Vagina (tissue), 2 donors: ENCODE data around the gene ABCA5. TPM values are rescaled to one million over a fixed set of nuclear protein-coding genes. Genes with fewer than 3 reads are reported as not detected.

Source experiments
- DNase-seq, 2 donors: peaks; one replicate each; pipeline ENCODE4 v3.0.0-alpha.2; 2017; ENCODE audit errors: extremely low spot score in 2 of 2
- H3K27ac ChIP-seq: fragments of 200-600 bp; sonication (generic); one replicate; pipeline ENCODE4 v1.5.1; 2019
- H3K27me3 ChIP-seq: fragments of 200-600 bp; sonication (generic); one replicate; pipeline ENCODE4 v1.5.1; 2019
- H3K36me3 ChIP-seq, 2 donors: fragments of 200-600 bp; sonication (generic); one replicate each; pipeline ENCODE4 v1.5.1; 2017 to 2019
- H3K4me1 ChIP-seq: fragments of 200-600 bp; sonication (generic); one replicate; pipeline ENCODE4 v1.5.1; 2019
- H3K4me3 ChIP-seq, 2 donors: fragments of 200-600 bp; sonication (generic); 1 replicate in 1 of 2; 2 replicates in 1 of 2; pipeline ENCODE4 v1.5.1; 2016 to 2019
- H3K9me3 ChIP-seq: fragments of 200-600 bp; sonication (generic); one replicate; pipeline ENCODE4 v1.5.1; 2019
- POLR2A ChIP-seq, 2 donors: fragments of 450-650 bp; IDR thresholded peaks; one replicate each; pipeline ENCODE4 v1.6.1; 2017; ENCODE audit warnings: antibody characterized with exemption in 2 of 2, mild to moderate bottlenecking in 2 of 2, moderate library complexity in 2 of 2
- POLR2AphosphoS5 ChIP-seq, 2 donors: sonication (generic); formaldehyde crosslinking; IDR thresholded peaks; one replicate each; pipeline ENCODE4 v1.9.0; 2017; ENCODE audit warnings: antibody characterized with exemption in 2 of 2, mild to moderate bottlenecking in 2 of 2, low read depth in 1 of 2; ENCODE audit not compliant: insufficient read depth in 1 of 2
- intact Hi-C: fragments of 100-400 bp; cut with DNase I; formaldehyde crosslinking; loops from one replicate; pipeline ENCODE4 v1.15.1; 2023
- total RNA-seq: library from RNA; depleted of rRNA; stranded (reverse); fragments of >200 nt; gene quantifications from one replicate; pipeline ENCODE4 v1.2.3, GENCODE V29; 2016
- TF ChIP-seq, protein P1 (sequence below), 3 experiments: fragments of 450-650 bp in 2 of 3; fragments of 200-600 bp in 1 of 3; sonication (generic) in 1 of 3; IDR thresholded peaks; one replicate each; pipeline ENCODE4 v1.5.1; 2017 to 2019; ENCODE audit warnings: antibody characterized with exemption in 3 of 3, mild to moderate bottlenecking in 2 of 3, moderate library complexity in 2 of 3

ABCA5 gene
- total RNA-seq, 1 donor from 2014 or later, result 50.6 TPM

DNA sequence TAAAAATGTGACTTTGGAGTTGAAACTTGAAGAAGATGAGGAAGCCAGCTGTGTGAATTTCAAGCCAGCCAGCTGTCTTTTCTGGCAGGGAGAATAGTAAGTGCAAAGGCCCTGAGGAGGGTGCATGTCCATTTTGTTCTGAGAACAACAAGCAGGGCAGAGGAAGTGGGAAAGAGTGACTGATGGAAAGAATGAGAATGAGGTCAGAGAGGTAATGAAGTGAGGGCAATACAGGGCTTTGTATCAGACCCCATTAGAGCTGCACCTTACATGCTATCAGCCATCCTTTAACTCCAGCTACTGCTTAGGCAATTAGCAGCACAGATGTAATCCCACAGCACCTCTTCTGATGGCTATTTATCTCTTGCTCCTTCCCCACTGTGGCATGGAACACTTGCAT lies 34.2 kb upstream of the ABCA5 start:
- H3K4me3 ChIP-seq, result no peak overlapping the region
- TF ChIP-seq POLR2AphosphoS5 (IDR thresholded peaks at IDR 0.05; ENCODE audit: insufficient read depth in 1 of 2, low read depth in 1 of 2) (no peak), POLR2A (IDR thresholded peaks at IDR 0.05) (no peak)
- TF ChIP-seq, protein P1, sequence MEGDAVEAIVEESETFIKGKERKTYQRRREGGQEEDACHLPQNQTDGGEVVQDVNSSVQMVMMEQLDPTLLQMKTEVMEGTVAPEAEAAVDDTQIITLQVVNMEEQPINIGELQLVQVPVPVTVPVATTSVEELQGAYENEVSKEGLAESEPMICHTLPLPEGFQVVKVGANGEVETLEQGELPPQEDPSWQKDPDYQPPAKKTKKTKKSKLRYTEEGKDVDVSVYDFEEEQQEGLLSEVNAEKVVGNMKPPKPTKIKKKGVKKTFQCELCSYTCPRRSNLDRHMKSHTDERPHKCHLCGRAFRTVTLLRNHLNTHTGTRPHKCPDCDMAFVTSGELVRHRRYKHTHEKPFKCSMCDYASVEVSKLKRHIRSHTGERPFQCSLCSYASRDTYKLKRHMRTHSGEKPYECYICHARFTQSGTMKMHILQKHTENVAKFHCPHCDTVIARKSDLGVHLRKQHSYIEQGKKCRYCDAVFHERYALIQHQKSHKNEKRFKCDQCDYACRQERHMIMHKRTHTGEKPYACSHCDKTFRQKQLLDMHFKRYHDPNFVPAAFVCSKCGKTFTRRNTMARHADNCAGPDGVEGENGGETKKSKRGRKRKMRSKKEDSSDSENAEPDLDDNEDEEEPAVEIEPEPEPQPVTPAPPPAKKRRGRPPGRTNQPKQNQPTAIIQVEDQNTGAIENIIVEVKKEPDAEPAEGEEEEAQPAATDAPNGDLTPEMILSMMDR (IDR thresholded peaks at IDR 0.05), result no peak
- H3K27ac ChIP-seq, result no peak overlapping the region
- H3K4me1 ChIP-seq, result no peaks in the 10 kb centered on the region
- DNase-seq, result no peak
- intact Hi-C loops, result loop anchor here (5.0 kb wide), 1 partner anchor 504 kb away; no protein-coding TSS in a partner anchor
- H3K9me3 ChIP-seq, result no peaks in the 10 kb centered on the region
- H3K27me3 ChIP-seq, result no peaks in the 10 kb centered on the region
- H3K36me3 ChIP-seq, result no peaks in the 10 kb centered on the region

DNA sequence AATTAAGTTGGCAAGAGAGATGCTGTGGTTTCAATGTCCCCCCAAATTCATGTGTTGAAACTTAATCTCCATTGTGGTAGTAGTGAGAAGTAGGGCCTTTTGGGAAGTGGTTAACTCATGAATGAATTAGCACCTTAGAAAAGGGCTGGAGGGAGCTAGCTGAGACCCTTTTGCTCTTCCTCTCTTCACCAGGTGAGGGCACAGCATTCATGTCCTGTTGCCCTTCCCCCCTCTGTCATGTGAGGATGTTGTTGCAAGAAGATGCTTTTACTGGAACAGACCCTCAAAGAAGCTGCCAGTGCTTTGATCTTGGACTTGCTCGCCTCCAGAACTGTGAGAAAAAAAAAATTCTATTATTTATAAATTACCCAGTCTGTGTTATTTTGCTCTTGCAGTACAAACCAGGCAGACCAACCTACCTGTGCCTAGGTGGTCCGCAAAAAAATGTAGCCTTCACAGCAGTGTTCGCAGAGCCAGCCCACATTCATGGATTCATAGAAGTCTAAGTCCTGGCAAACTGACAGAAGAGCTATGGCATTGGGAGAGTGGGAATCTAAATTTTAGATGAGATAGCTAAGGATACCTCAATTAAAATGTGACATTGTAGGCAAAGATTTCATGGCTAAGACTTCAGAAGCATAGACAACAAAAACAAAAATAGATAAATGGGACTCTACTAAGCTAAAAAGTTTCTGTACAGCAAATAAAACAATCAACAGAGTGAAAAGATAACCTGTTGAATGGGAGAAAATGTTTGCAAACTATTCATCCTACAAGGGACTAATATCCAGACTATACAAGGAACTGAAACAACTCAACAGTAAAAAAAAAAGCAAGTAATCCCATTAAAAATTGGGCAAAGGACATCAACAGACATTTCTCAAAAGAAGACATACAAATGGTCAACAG lies 32.0 kb upstream of the ABCA5 start:
- Histone ChIP-seq H3K4me3 (no peak overlapping the region), H3K9me3 (no peaks in the 10 kb centered on the region), H3K4me1 (no peaks in the 10 kb centered on the region), H3K36me3 (no peaks in the 10 kb centered on the region), H3K27ac (no peak overlapping the region), H3K27me3 (no peaks in the 10 kb centered on the region)
- TF ChIP-seq POLR2A (IDR thresholded peaks at IDR 0.05) (no peak), POLR2AphosphoS5 (IDR thresholded peaks at IDR 0.05; ENCODE audit: insufficient read depth in 1 of 2, low read depth in 1 of 2) (no peak)
- TF ChIP-seq, protein P1 (IDR thresholded peaks at IDR 0.05), result no peak
- no peak for DNase-seq
- intact Hi-C loops, result no loop called here

DNA sequence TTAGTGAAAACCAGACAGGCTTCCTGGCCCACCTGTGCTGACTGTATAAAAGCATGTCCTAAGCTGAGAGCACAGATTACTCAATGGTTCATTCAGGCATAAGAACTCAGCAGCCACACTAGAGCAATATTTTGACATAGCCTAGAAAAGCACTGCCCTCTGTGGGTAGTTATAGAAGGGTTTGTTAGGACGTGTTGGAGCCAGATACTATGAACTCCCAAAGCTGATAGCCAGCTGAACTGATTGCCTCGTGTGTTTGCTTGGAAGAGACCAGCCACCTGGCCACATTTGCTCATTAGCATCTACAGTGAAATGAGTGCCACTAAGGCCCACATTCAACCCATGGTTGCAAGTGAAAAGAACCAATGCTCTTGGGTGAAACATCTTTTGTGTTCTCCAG lies 30.8 kb upstream of the ABCA5 start:
- no peak for DNase-seq
- no peaks in the 10 kb centered on the region for H3K9me3 ChIP-seq
- no peaks in the 10 kb centered on the region for H3K36me3 ChIP-seq
- no peak overlapping the region for H3K27ac ChIP-seq
- no peaks in the 10 kb centered on the region for H3K27me3 ChIP-seq
- no peaks in the 10 kb centered on the region for H3K4me1 ChIP-seq
- no peak overlapping the region for H3K4me3 ChIP-seq
- no peak for TF ChIP-seq POLR2AphosphoS5 (IDR thresholded peaks at IDR 0.05; ENCODE audit: insufficient read depth in 1 of 2, low read depth in 1 of 2)
- TF ChIP-seq POLR2A (IDR thresholded peaks at IDR 0.05), result no peak
- TF ChIP-seq, protein P1 (IDR thresholded peaks at IDR 0.05), result no peak
- intact Hi-C loops, result no loop called here

DNA sequence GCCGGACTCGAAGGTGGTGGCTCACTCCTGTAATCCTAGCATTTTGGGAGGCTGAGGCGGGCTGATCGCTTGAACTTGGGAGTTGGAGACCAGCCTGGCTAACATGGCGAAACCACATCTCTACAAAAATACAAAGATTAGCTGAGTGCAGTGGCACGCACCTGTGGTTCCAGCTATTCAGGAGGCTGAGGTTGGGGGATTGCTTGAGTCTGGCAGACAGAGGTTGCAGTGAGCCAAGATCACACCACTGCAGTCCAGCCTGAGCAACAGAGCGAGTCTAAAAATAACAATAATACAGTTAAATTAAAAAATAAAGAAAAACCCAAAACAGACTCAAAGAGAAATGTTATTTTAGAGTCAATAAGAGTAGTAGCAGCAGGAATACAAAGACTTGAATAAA lies 29.7 kb upstream of the ABCA5 start:
- Histone ChIP-seq H3K27me3 (no peaks in the 10 kb centered on the region), H3K27ac (no peak overlapping the region), H3K36me3 (no peaks in the 10 kb centered on the region), H3K4me1 (no peaks in the 10 kb centered on the region), H3K4me3 (no peak overlapping the region), H3K9me3 (no peaks in the 10 kb centered on the region)
- TF ChIP-seq POLR2A (IDR thresholded peaks at IDR 0.05) (no peak), POLR2AphosphoS5 (IDR thresholded peaks at IDR 0.05; ENCODE audit: insufficient read depth in 1 of 2, low read depth in 1 of 2) (no peak)
- TF ChIP-seq, protein P1 (IDR thresholded peaks at IDR 0.05), result no peak
- DNase-seq, result no peak
- intact Hi-C loops, result no loop called here

DNA sequence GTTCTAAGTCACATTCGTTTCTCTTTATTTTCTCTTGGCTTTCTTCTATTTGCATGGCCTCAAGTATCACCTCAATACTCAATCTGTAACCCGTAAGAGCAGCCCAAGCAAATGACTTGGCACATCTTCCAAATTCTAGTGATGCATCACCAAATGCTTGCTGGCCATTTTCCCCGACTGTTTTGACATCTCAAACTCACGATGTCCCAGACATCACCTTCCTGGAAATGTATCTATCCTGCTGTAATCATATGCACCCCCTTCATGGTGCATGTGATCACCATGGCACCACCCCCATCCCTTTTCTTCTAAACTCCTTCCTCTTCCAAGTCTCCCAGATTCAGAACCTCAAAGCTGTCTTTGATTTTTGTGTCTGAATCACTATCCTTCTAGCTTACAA lies 24.0 kb upstream of the ABCA5 start:
- H3K9me3 ChIP-seq, result no peaks in the 10 kb centered on the region
- intact Hi-C loops, result no loop called here
- no peak for DNase-seq
- H3K4me1 ChIP-seq, result no peaks in the 10 kb centered on the region
- no peaks in the 10 kb centered on the region for H3K36me3 ChIP-seq
- H3K27me3 ChIP-seq, result no peaks in the 10 kb centered on the region
- TF ChIP-seq, protein P1 (IDR thresholded peaks at IDR 0.05), result no peak
- TF ChIP-seq POLR2AphosphoS5 (IDR thresholded peaks at IDR 0.05; ENCODE audit: insufficient read depth in 1 of 2, low read depth in 1 of 2) (no peak), POLR2A (IDR thresholded peaks at IDR 0.05) (no peak)
- H3K27ac ChIP-seq, result no peak overlapping the region
- H3K4me3 ChIP-seq, result no peak overlapping the region
